HEK293 (cell line): ENCODE measurements around the gene CA11.
A peak's percentile ranks its signal among the peaks of the same experiment; 100 is the strongest.

Source experiments
- CTCF ChIA-PET: fragments of 350-600 bp; formaldehyde crosslinking; extraction: SDS; loops from one replicate; lab custom pipeline; 2021; ENCODE audit warnings: antibody characterized with exemption; lab: Yijun Ruan, JAX
- POLR2A ChIA-PET: fragments of 300-600 bp; formaldehyde crosslinking; extraction: SDS; loops from one replicate; lab custom pipeline; 2020; ENCODE audit warnings: antibody characterized with exemption, inconsistent platforms; lab: Yijun Ruan, JAX
- H3K27ac ChIP-seq: fragments of 200-500 bp; sonication (Bioruptor generic); 2 replicates; pipeline ENCODE4 v1.5.1; 2014; ENCODE audit warnings: low read depth, low read length, control low read depth, inconsistent platforms; ENCODE audit errors: extremely low read depth
- H3K36me3 ChIP-seq, 2 experiments: fragments of 200-500 bp in 1 of 2; sonication (Bioruptor generic) in 1 of 2; 1 replicate in 1 of 2; 2 replicates in 1 of 2; pipeline ENCODE4 v1.5.1; 2014 to 2017; ENCODE audit warnings: inconsistent platforms in 2 of 2, low read length in 2 of 2; ENCODE audit not compliant: control insufficient read depth in 2 of 2, insufficient read depth in 1 of 2
- H3K4me1 ChIP-seq: fragments of 200-500 bp; sonication (Bioruptor generic); 2 replicates; pipeline ENCODE4 v1.5.1; 2014; ENCODE audit warnings: mild to moderate bottlenecking, low read length, inconsistent platforms; ENCODE audit not compliant: control insufficient read depth, insufficient read depth
- H3K4me3 ChIP-seq: 2 replicates; pipeline ENCODE4 v1.5.1; 2011; ENCODE audit warnings: low read depth, mild to moderate bottlenecking, control low read depth, low read length, moderate library complexity
- H3K9me3 ChIP-seq: fragments of 200-500 bp; sonication (Bioruptor generic); 2 replicates; pipeline ENCODE4 v1.5.1; 2014; ENCODE audit warnings: low read depth, low read length, inconsistent platforms; ENCODE audit not compliant: control insufficient read depth, insufficient read depth
- BCL11B ChIP-seq: fragments of 450-650 bp; formaldehyde crosslinking; IDR thresholded peaks from 2 replicates; pipeline ENCODE4 v1.5.1; 2016; ENCODE audit warnings: low read depth, missing biosample characterization, missing genetic modification characterization
- KLF10 ChIP-seq: fragments of 450-650 bp; IDR thresholded peaks from 2 replicates; pipeline ENCODE4 v1.5.1; 2018; ENCODE audit warnings: missing biosample characterization, mild to moderate bottlenecking, missing genetic modification characterization
- KLF8 ChIP-seq: fragments of 450-650 bp; formaldehyde crosslinking; IDR thresholded peaks from 2 replicates; pipeline ENCODE4 v1.5.1; 2016; ENCODE audit warnings: missing biosample characterization, missing genetic modification characterization
- SP3 ChIP-seq: fragments of 450-650 bp; formaldehyde crosslinking; IDR thresholded peaks from 2 replicates; pipeline ENCODE4 v1.5.1; 2016; ENCODE audit warnings: missing biosample characterization, missing genetic modification characterization
- ZBTB26 ChIP-seq: fragments of 450-650 bp; formaldehyde crosslinking; optimal IDR thresholded peaks from 2 replicates; pipeline ENCODE3; 2016; ENCODE audit warnings: missing biosample characterization, mild to moderate bottlenecking, missing genetic modification characterization
- ZBTB7A ChIP-seq: fragments of 450-650 bp; formaldehyde crosslinking; IDR thresholded peaks from 2 replicates; pipeline ENCODE4 v1.5.1; 2016; ENCODE audit warnings: low read depth, missing biosample characterization, missing genetic modification characterization
- ZIC2 ChIP-seq: fragments of 450-650 bp; formaldehyde crosslinking; IDR thresholded peaks from 2 replicates; pipeline ENCODE4 v1.5.1; 2016; ENCODE audit warnings: missing biosample characterization, missing genetic modification characterization
- ZNF214 ChIP-seq: fragments of 450-650 bp; formaldehyde crosslinking; IDR thresholded peaks from 2 replicates; pipeline ENCODE4 v1.5.1; 2017; ENCODE audit warnings: missing biosample characterization, mild to moderate bottlenecking, missing genetic modification characterization, borderline replicate concordance
- ZNF292 ChIP-seq: fragments of 450-650 bp; formaldehyde crosslinking; IDR thresholded peaks from 2 replicates; pipeline ENCODE4 v1.5.1; 2016; ENCODE audit warnings: low read depth, missing biosample characterization, missing genetic modification characterization, borderline replicate concordance
- ZNF302 ChIP-seq: fragments of 450-650 bp; formaldehyde crosslinking; IDR thresholded peaks from 2 replicates; pipeline ENCODE4 v1.5.1; 2016; ENCODE audit warnings: missing biosample characterization, missing genetic modification characterization, low read depth
- ZNF324 ChIP-seq: fragments of 450-650 bp; formaldehyde crosslinking; IDR thresholded peaks from 2 replicates; pipeline ENCODE4 v1.5.1; 2016; ENCODE audit warnings: missing biosample characterization, missing genetic modification characterization
- ZNF560 ChIP-seq: fragments of 450-650 bp; formaldehyde crosslinking; IDR thresholded peaks from 2 replicates; pipeline ENCODE4 v1.5.1; 2017; ENCODE audit warnings: missing biosample characterization, missing genetic modification characterization, borderline replicate concordance
- ZNF561 ChIP-seq: fragments of 450-650 bp; IDR thresholded peaks from 2 replicates; pipeline ENCODE4 v1.5.1; 2018; ENCODE audit warnings: missing biosample characterization, missing genetic modification characterization, borderline replicate concordance
- ZNF580 ChIP-seq: fragments of 450-650 bp; formaldehyde crosslinking; IDR thresholded peaks from 2 replicates; pipeline ENCODE4 v1.5.1; 2016; ENCODE audit warnings: missing biosample characterization, missing genetic modification characterization
- ZNF624 ChIP-seq: fragments of 450-650 bp; formaldehyde crosslinking; IDR thresholded peaks from 2 replicates; pipeline ENCODE4 v1.5.1; 2017; ENCODE audit warnings: missing biosample characterization, missing genetic modification characterization
- ZNF654 ChIP-seq: fragments of 450-650 bp; formaldehyde crosslinking; IDR thresholded peaks from 2 replicates; pipeline ENCODE4 v1.5.1; 2016; ENCODE audit warnings: low read depth, missing biosample characterization, missing genetic modification characterization
- ZNF76 ChIP-seq: fragments of 450-650 bp; formaldehyde crosslinking; IDR thresholded peaks from 2 replicates; pipeline ENCODE4; 2016; ENCODE audit warnings: low read depth, missing biosample characterization, missing genetic modification characterization, borderline replicate concordance
- TF ChIP-seq, protein P1 (sequence below): fragments of 450-650 bp; formaldehyde crosslinking; IDR thresholded peaks from 2 replicates; pipeline ENCODE4 v1.5.1; 2016; ENCODE audit warnings: missing biosample characterization, missing genetic modification characterization
- TF ChIP-seq, protein P2 (sequence below): fragments of 450-650 bp; formaldehyde crosslinking; IDR thresholded peaks from 2 replicates; pipeline ENCODE4 v1.5.1; 2016; ENCODE audit warnings: missing biosample characterization, missing genetic modification characterization
- TF ChIP-seq, protein P3 (sequence below): fragments of 450-650 bp; formaldehyde crosslinking; IDR thresholded peaks from 2 replicates; pipeline ENCODE4 v1.5.1; 2016; ENCODE audit warnings: missing biosample characterization, missing genetic modification characterization
- TF ChIP-seq, protein P4 (sequence below): fragments of 450-650 bp; formaldehyde crosslinking; IDR thresholded peaks from 2 replicates; pipeline ENCODE4 v1.5.1; 2016; ENCODE audit warnings: missing biosample characterization, missing genetic modification characterization

Gene CA11

DNA sequence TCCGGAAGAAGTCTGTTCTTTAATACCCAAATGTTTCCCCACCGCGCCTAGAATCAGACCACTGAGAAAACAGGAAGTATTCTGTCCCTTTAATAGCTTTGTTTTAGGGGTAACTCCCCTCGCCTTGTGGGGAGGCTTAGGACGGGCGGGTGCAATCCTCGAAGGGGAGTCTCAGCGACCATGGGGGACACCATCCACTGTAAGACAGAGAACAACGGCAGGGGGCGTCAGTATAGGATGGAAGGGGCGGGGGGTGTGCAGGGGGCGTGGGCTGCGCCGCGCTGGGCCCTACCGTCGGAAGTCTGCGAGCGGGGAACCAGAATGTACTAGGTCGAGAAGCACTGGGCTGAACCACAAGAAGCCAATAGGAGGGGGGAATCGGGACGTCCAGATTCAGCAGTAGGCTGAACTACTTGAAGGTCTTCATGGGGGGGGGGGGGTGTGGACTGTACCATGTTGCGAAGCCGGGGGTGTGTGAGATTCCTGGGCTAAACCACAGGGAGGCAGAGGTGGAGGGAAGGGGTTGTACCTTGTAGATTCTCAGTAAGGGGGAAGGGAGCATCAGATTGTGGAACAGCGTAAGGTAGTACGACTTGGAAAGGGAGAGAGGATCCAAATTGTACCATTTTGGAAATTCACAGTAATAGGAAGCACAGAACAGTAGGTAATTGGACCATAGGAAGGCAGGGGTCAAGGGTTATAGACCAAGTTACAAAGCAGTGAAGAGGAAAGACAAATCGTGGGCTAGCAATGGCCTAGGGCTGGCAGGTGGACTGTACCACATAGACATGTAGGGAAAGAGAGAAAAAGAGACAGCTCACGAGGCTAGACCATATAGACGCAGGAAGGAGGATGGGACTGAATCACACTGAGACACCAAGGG lies 7.8 kb downstream of the CA11 start (continued):
- TF ChIP-seq ZNF580 (peak; percentile 37; the same call in 1 of the 2 replicates), ZNF324 (tag by site-specific recombination) (0 out of 2 replicates have a peak, but pooled peaks have one; percentile 18), ZNF214 (tag by site-specific recombination) (no peak), ZNF292 (no peak), ZNF624 (tag by site-specific recombination) (no peak)
- TF ChIP-seq, protein P1, sequence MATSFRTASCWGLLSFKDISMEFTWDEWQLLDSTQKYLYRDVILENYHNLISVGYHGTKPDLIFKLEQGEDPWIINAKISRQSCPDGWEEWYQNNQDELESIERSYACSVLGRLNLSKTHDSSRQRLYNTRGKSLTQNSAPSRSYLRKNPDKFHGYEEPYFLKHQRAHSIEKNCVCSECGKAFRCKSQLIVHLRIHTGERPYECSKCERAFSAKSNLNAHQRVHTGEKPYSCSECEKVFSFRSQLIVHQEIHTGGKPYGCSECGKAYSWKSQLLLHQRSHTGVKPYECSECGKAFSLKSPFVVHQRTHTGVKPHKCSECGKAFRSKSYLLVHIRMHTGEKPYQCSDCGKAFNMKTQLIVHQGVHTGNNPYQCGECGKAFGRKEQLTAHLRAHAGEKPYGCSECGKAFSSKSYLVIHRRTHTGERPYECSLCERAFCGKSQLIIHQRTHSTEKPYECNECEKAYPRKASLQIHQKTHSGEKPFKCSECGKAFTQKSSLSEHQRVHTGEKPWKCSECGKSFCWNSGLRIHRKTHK = no peak
- TF ChIP-seq, protein P2, sequence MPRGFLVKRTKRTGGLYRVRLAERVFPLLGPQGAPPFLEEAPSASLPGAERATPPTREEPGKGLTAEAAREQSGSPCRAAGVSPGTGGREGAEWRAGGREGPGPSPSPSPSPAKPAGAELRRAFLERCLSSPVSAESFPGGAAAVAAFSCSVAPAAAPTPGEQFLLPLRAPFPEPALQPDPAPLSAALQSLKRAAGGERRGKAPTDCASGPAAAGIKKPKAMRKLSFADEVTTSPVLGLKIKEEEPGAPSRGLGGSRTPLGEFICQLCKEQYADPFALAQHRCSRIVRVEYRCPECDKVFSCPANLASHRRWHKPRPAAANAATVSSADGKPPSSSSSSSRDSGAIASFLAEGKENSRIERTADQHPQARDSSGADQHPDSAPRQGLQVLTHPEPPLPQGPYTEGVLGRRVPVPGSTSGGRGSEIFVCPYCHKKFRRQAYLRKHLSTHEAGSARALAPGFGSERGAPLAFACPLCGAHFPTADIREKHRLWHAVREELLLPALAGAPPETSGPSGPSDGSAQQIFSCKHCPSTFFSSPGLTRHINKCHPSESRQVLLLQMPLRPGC = no peak
- TF ChIP-seq, protein P3, sequence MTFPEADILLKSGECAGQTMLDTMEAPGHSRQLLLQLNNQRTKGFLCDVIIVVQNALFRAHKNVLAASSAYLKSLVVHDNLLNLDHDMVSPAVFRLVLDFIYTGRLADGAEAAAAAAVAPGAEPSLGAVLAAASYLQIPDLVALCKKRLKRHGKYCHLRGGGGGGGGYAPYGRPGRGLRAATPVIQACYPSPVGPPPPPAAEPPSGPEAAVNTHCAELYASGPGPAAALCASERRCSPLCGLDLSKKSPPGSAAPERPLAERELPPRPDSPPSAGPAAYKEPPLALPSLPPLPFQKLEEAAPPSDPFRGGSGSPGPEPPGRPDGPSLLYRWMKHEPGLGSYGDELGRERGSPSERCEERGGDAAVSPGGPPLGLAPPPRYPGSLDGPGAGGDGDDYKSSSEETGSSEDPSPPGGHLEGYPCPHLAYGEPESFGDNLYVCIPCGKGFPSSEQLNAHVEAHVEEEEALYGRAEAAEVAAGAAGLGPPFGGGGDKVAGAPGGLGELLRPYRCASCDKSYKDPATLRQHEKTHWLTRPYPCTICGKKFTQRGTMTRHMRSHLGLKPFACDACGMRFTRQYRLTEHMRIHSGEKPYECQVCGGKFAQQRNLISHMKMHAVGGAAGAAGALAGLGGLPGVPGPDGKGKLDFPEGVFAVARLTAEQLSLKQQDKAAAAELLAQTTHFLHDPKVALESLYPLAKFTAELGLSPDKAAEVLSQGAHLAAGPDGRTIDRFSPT (tag by site-specific recombination) = no peak

- CTCF ChIA-PET = interaction anchor here (0.6 to 0.9 kb wide), 6 partner anchors 8 to 236 kb away, joined by 3 to 4 read pairs (median 3); no protein-coding TSS in a partner anchor
- H3K4me3 ChIP-seq = peak overlapping the region; percentile 42
- peak overlapping the region; percentile 85 for H3K27ac ChIP-seq
- peaks cover 0 to 7% of the 10 kb centered on the region in 2 experiments; a peak in 2 of 3 replicates for H3K36me3 ChIP-seq
- H3K9me3 ChIP-seq = no peaks in the 10 kb centered on the region
- H3K4me1 ChIP-seq = peaks cover 23% of the 10 kb centered on the region
- POLR2A ChIA-PET = interaction anchor here (1.0 to 2.7 kb wide), 3 partner anchors 8 to 19 kb away, joined by 3 to 22 read pairs (median 6); partner anchors contain the start of genes CA11, RPL18 and SPHK2
- TF ChIP-seq, protein P4, sequence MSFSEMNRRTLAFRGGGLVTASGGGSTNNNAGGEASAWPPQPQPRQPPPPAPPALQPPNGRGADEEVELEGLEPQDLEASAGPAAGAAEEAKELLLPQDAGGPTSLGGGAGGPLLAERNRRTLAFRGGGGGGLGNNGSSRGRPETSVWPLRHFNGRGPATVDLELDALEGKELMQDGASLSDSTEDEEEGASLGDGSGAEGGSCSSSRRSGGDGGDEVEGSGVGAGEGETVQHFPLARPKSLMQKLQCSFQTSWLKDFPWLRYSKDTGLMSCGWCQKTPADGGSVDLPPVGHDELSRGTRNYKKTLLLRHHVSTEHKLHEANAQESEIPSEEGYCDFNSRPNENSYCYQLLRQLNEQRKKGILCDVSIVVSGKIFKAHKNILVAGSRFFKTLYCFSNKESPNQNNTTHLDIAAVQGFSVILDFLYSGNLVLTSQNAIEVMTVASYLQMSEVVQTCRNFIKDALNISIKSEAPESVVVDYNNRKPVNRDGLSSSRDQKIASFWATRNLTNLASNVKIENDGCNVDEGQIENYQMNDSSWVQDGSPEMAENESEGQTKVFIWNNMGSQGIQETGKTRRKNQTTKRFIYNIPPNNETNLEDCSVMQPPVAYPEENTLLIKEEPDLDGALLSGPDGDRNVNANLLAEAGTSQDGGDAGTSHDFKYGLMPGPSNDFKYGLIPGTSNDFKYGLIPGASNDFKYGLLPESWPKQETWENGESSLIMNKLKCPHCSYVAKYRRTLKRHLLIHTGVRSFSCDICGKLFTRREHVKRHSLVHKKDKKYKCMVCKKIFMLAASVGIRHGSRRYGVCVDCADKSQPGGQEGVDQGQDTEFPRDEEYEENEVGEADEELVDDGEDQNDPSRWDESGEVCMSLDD (tag by site-specific recombination) = peak; percentile 99
- TF ChIP-seq ZNF302 (no peak), KLF8 (tag by site-specific recombination) (peak; percentile 97), ZBTB7A (tag by site-specific recombination) (peak; percentile 79; the same call in 1 of the 2 replicates), ZNF76 (tag by site-specific recombination) (peak; percentile 80), ZNF654 (tag by site-specific recombination) (no peak), ZIC2 (tag by site-specific recombination) (peak; percentile 70), SP3 (tag by site-specific recombination) (peak; percentile 96), ZNF560 (no peak), ZNF561 (tag by site-specific recombination) (peak; percentile 94), ZBTB26 (tag by site-specific recombination) (peak; percentile 96), BCL11B (tag by site-specific recombination) (0 out of 2 replicates have a peak, but pooled peaks have one; percentile 41), KLF10 (peak; percentile 97)
- TF ChIP-seq, protein P2 = peak; percentile 84; the same call in 1 of the 2 replicates
These were observed 8.5 kb downstream of the CA11 start for GRCh38 chr19:48637449-48637947.
